ENCODE data around the gene TBC1D22A.

The TBC1D22A gene

GRCh38 chr22:47021371-47022074, 259.1 kb downstream of the TBC1D22A start:
- DNase-seq = no peak

GRCh38 chr22:47022075-47022473, 259.6 kb downstream of the TBC1D22A start:
- DNase-seq = no peak

- no peak for DNase-seq
Measured at GRCh38 chr22:47022475-47022874, 260.0 kb downstream of the TBC1D22A start.

GRCh38 chr22:47023871-47024270, 261.4 kb downstream of the TBC1D22A start:
- DNase-seq = no peak

- DNase-seq = no peak
Measured at GRCh38 chr22:47027766-47028165, 265.3 kb downstream of the TBC1D22A start.

- no peak for DNase-seq
Measured at GRCh38 chr22:47029244-47030074, 267.0 kb downstream of the TBC1D22A start.

GRCh38 chr22:47030143-47030661, 267.8 kb downstream of the TBC1D22A start:
- no peak for DNase-seq

GRCh38 chr22:47030881-47031627, 268.6 kb downstream of the TBC1D22A start:
- no peak for DNase-seq

- no peak for DNase-seq
Measured at GRCh38 chr22:47031628-47031915, 269.1 kb downstream of the TBC1D22A start.

GRCh38 chr22:47032091-47032943, 269.9 kb downstream of the TBC1D22A start:
- DNase-seq = no peak

- no peak for DNase-seq
Measured at GRCh38 chr22:47032956-47033647, 270.7 kb downstream of the TBC1D22A start.

- DNase-seq = no peak
Measured at GRCh38 chr22:47033648-47034000, 271.2 kb downstream of the TBC1D22A start.

GRCh38 chr22:47034076-47034808, 271.8 kb downstream of the TBC1D22A start:
- no peak for DNase-seq

- no peak for DNase-seq
Measured at GRCh38 chr22:47034905-47035419, 272.5 kb downstream of the TBC1D22A start.

- no peak for DNase-seq
Measured at GRCh38 chr22:47035425-47035881, 273.0 kb downstream of the TBC1D22A start.

GRCh38 chr22:47036352-47036751, 273.9 kb downstream of the TBC1D22A start:
- no peak for DNase-seq

- no peak for DNase-seq
Measured at GRCh38 chr22:47036936-47037485, 274.6 kb downstream of the TBC1D22A start.

GRCh38 chr22:47038206-47038835, 275.9 kb downstream of the TBC1D22A start:
- DNase-seq = no peak

- DNase-seq = no peak
Measured at GRCh38 chr22:47039356-47039755, 276.9 kb downstream of the TBC1D22A start.
